ENCODE measurements around the gene SLC6A8.
"Not testable (repeated sequence)": the region's sequence is repeated elsewhere in the genome, so short reads cannot be mapped to it uniquely, and the experiment has no call there.

- TF ChIP-seq, protein P1, sequence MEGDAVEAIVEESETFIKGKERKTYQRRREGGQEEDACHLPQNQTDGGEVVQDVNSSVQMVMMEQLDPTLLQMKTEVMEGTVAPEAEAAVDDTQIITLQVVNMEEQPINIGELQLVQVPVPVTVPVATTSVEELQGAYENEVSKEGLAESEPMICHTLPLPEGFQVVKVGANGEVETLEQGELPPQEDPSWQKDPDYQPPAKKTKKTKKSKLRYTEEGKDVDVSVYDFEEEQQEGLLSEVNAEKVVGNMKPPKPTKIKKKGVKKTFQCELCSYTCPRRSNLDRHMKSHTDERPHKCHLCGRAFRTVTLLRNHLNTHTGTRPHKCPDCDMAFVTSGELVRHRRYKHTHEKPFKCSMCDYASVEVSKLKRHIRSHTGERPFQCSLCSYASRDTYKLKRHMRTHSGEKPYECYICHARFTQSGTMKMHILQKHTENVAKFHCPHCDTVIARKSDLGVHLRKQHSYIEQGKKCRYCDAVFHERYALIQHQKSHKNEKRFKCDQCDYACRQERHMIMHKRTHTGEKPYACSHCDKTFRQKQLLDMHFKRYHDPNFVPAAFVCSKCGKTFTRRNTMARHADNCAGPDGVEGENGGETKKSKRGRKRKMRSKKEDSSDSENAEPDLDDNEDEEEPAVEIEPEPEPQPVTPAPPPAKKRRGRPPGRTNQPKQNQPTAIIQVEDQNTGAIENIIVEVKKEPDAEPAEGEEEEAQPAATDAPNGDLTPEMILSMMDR (IDR thresholded peaks at IDR 0.05) = not testable (repeated sequence)
- TF ChIP-seq POLR2AphosphoS5, POLR2A, EP300 (IDR thresholded peaks at IDR 0.05): not testable (repeated sequence)
Measured at GRCh38 chrX:153694256-153694655, 6.5 kb downstream of the SLC6A8 start.
